ENCODE data around the gene TDP2.

TDP2 gene

DNA sequence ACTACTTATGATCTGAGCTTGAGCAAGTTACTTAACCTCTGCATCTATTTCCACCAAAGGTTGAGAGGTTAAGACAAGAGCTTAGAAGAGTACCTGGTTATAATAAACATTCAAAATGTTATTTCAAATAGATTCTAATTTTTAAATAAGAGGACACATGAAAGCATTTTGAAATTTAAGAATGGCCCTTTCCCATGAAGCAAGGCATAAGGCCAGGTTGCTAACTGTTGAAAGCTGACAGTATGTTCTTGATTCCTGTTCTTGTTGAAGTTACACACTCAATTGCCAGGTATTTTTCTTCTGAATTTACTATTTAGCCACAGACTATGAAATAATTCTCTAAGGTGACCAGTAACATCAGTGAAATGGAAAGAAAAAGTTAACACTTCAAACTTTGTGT is 37.8 kb upstream of the TDP2 start:
- H3K27ac ChIP-seq = no peak overlapping the region
- no peak overlapping the region for H3K4me3 ChIP-seq (IDR thresholded peaks at IDR 0.05; ENCODE audit: insufficient read depth, low read depth, low read length)
- no peak overlapping the region for H2AFZ ChIP-seq (ENCODE audit: low read depth)
- no peaks in the 10 kb centered on the region for H3K27me3 ChIP-seq (ENCODE audit: insufficient read depth, low read depth)
- TF ChIP-seq, protein P1, sequence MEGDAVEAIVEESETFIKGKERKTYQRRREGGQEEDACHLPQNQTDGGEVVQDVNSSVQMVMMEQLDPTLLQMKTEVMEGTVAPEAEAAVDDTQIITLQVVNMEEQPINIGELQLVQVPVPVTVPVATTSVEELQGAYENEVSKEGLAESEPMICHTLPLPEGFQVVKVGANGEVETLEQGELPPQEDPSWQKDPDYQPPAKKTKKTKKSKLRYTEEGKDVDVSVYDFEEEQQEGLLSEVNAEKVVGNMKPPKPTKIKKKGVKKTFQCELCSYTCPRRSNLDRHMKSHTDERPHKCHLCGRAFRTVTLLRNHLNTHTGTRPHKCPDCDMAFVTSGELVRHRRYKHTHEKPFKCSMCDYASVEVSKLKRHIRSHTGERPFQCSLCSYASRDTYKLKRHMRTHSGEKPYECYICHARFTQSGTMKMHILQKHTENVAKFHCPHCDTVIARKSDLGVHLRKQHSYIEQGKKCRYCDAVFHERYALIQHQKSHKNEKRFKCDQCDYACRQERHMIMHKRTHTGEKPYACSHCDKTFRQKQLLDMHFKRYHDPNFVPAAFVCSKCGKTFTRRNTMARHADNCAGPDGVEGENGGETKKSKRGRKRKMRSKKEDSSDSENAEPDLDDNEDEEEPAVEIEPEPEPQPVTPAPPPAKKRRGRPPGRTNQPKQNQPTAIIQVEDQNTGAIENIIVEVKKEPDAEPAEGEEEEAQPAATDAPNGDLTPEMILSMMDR (conservative IDR thresholded peaks at IDR 0.05; ENCODE audit: low read depth, low read length) = no peak
- no peaks in the 10 kb centered on the region; the same call in 1 of the 2 replicates for H3K79me2 ChIP-seq (ENCODE audit: insufficient read depth, low read depth)
- H3K36me3 ChIP-seq (ENCODE audit: insufficient read depth) = peaks cover 14% of the 10 kb centered on the region; the same call in 1 of the 2 replicates
- no peaks in the 10 kb centered on the region for H4K20me1 ChIP-seq (ENCODE audit: insufficient read depth)
- H3K4me1 ChIP-seq (ENCODE audit: low read depth, poor library complexity, severe bottlenecking) = no peaks in the 10 kb centered on the region
- no peak overlapping the region for H3K4me2 ChIP-seq
- no peak overlapping the region for H3K9ac ChIP-seq

DNA sequence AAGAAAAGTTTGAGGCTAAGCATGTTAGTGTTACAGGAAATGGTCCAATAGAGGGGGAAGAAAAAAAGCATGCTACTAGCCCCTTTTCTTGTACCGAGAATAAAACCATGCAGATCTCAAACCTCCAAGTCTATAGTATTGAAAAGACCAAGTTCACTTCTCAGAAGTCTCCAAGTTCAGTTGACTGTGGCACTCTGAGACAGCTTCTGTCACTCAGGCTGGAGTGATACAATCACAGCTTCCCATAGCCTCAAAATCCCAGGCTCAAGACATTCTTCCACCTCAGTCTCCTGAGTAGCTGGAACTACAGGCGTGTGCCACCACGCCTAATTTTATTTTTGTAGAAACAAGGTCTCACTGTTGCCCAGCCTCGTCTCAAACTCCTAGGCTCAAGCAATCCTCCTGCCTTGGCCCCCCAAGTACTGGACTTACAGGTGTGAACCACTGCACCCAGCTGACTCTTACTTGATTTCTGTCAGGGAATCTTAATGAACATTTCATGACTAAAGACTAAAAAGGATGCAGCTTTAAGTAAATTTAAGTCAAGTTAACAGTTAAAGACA is 36.1 kb upstream of the TDP2 start:
- Histone ChIP-seq H3K4me1 (ENCODE audit: low read depth, poor library complexity, severe bottlenecking) (no peaks in the 10 kb centered on the region), H3K9ac (no peak overlapping the region), H2AFZ (ENCODE audit: low read depth) (no peak overlapping the region), H3K79me2 (ENCODE audit: insufficient read depth, low read depth) (no peaks in the 10 kb centered on the region; the same call in 1 of the 2 replicates), H3K36me3 (ENCODE audit: insufficient read depth) (peaks cover 13% of the 10 kb centered on the region; the same call in 1 of the 2 replicates), H3K27me3 (ENCODE audit: insufficient read depth, low read depth) (no peaks in the 10 kb centered on the region), H3K4me2 (no peak overlapping the region), H3K4me3 (IDR thresholded peaks at IDR 0.05; ENCODE audit: insufficient read depth, low read depth, low read length) (no peak overlapping the region), H4K20me1 (ENCODE audit: insufficient read depth) (no peaks in the 10 kb centered on the region), H3K27ac (no peak overlapping the region)
- TF ChIP-seq, protein P1 (conservative IDR thresholded peaks at IDR 0.05; ENCODE audit: low read depth, low read length) = no peak

DNA sequence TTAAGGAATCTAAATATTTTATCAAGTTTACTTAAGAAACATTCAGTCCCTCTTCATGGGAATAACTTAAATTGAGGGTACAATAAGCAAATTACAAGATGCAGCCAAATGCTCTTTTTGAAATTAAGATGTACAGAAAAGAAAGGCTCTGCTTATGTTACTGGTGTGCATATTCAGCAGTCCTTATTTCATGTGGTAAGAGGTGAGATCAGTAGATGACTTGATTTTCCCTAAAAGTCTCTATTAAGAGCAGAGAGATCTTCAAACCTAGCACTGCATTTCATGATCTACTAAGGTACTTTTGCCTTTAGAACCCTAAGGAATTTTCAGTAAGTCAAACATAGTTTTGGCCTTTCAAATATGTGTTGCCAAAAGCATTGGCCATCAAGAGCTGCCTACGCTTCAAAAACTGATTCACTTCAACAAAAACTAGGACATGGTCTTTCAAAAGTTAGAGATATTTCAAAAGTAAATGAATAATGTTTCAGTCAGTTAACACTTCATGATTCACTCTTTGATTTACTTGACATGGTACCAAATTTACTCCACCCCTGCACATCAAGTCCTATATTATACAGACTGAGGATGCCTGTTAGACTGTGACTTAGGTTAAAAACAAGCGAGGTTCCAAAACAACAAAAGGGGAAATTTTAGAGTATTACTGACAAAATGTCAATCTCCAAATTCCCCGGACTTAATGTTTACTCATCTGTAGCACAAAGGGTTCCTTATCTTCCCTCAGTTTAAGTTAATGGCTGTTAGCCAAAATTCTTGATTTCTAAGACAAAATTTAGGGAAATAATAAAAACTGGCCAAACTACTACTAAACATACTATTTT is 33.0 kb upstream of the TDP2 start:
- Histone ChIP-seq H3K27ac (no peak overlapping the region), H3K4me1 (ENCODE audit: low read depth, poor library complexity, severe bottlenecking) (no peaks in the 10 kb centered on the region), H3K4me2 (no peak overlapping the region), H3K4me3 (IDR thresholded peaks at IDR 0.05; ENCODE audit: insufficient read depth, low read depth, low read length) (no peak overlapping the region), H4K20me1 (ENCODE audit: insufficient read depth) (no peaks in the 10 kb centered on the region), H3K36me3 (ENCODE audit: insufficient read depth) (no peaks in the 10 kb centered on the region), H3K27me3 (ENCODE audit: insufficient read depth, low read depth) (no peaks in the 10 kb centered on the region), H3K9ac (no peak overlapping the region), H3K79me2 (ENCODE audit: insufficient read depth, low read depth) (no peaks in the 10 kb centered on the region), H2AFZ (ENCODE audit: low read depth) (no peak overlapping the region)
- TF ChIP-seq, protein P1 (conservative IDR thresholded peaks at IDR 0.05; ENCODE audit: low read depth, low read length) = no peak

DNA sequence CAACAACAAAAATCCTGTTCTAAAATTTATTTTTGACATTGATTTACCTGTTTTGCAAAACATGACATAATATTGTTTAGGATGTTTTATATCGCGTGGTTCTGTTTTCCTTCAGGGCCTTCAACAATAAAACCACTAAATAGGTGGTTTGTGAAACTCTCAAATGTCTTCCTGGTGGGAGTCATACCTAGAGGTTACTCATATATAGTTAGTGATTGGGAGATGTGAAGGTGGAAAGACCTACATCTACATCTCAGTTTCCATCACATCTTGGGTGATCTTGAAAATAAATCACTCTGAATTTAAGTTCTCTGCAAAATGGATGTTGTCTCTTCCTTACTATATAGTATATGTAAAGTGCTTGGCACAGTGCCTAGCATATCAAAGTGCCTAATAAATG is 29.4 kb upstream of the TDP2 start:
- TF ChIP-seq, protein P1 (conservative IDR thresholded peaks at IDR 0.05; ENCODE audit: low read depth, low read length) = no peak
- Histone ChIP-seq H3K4me1 (ENCODE audit: low read depth, poor library complexity, severe bottlenecking) (no peaks in the 10 kb centered on the region), H3K36me3 (ENCODE audit: insufficient read depth) (no peaks in the 10 kb centered on the region), H2AFZ (ENCODE audit: low read depth) (no peak overlapping the region), H4K20me1 (ENCODE audit: insufficient read depth) (no peaks in the 10 kb centered on the region), H3K27ac (no peak overlapping the region), H3K79me2 (ENCODE audit: insufficient read depth, low read depth) (no peaks in the 10 kb centered on the region), H3K27me3 (ENCODE audit: insufficient read depth, low read depth) (no peaks in the 10 kb centered on the region), H3K4me2 (no peak overlapping the region), H3K9ac (no peak overlapping the region), H3K4me3 (IDR thresholded peaks at IDR 0.05; ENCODE audit: insufficient read depth, low read depth, low read length) (no peak overlapping the region)
